CD8-positive, alpha-beta memory T cell (primary cell): Measurements from ENCODE around the gene NWD2. TPM values are rescaled to one million over a fixed set of nuclear protein-coding genes. Genes with fewer than 3 reads are reported as not detected.

Source experiments
- CTCF ChIA-PET: fragments of 350-600 bp; sonication (Branson Sonifier 250); formaldehyde crosslinking; loops from one replicate; lab custom pipeline; 2021; ENCODE audit warnings: antibody characterized with exemption; lab: Charles Lee
- POLR2A ChIA-PET: fragments of 350-600 bp; sonication (Branson Sonifier 250); formaldehyde crosslinking; loops from one replicate; lab custom pipeline; 2021; ENCODE audit warnings: antibody characterized with exemption; lab: Charles Lee
- DNase-seq, 5 donors: peaks; one replicate each; pipeline versions ENCODE4 v3.0.0 to v3.0.0-alpha.2; 2020 to 2022; ENCODE audit warnings: mixed read lengths in 1 of 5
- H3K27ac ChIP-seq: one replicate; pipeline ENCODE4 v1.7.0; 2013; ENCODE audit warnings: low read depth, mild to moderate bottlenecking, low read length, moderate library complexity
- H3K27me3 ChIP-seq: 2 replicates; pipeline ENCODE4 v1.7.0; 2013; ENCODE audit warnings: low read length, mild to moderate bottlenecking; ENCODE audit not compliant: insufficient read depth, poor library complexity, severe bottlenecking
- H3K36me3 ChIP-seq: 2 replicates; pipeline ENCODE4 v1.7.0; 2013; ENCODE audit warnings: mild to moderate bottlenecking, low read length, moderate library complexity; ENCODE audit not compliant: insufficient read depth
- H3K4me1 ChIP-seq: 2 replicates; pipeline ENCODE4 v1.7.0; 2013; ENCODE audit warnings: mild to moderate bottlenecking, low read length, moderate library complexity; ENCODE audit not compliant: insufficient read depth
- H3K4me3 ChIP-seq: 2 replicates; pipeline ENCODE4 v1.7.0; 2013; ENCODE audit warnings: mild to moderate bottlenecking, low read length
- H3K9me3 ChIP-seq: 2 replicates; pipeline ENCODE4 v1.7.0; 2013; ENCODE audit warnings: mild to moderate bottlenecking, low read length
- H3K27ac Mint-ChIP-seq, 8 donors: one replicate each; pipeline ENCODE4 v1.8.0; 2020 to 2021; ENCODE audit warnings: mixed read lengths in 8 of 8, mild to moderate bottlenecking in 6 of 8, inconsistent platforms in 3 of 8, moderate library complexity in 3 of 8
- H3K27me3 Mint-ChIP-seq, 2 donors: one replicate each; pipeline ENCODE4 v1.8.0; 2020 to 2021; ENCODE audit warnings: mixed read lengths in 2 of 2, mild to moderate bottlenecking in 1 of 2, moderate library complexity in 1 of 2
- H3K36me3 Mint-ChIP-seq, 3 donors: one replicate each; pipeline ENCODE4 v1.8.0; 2020 to 2021; ENCODE audit warnings: mixed read lengths in 3 of 3, inconsistent platforms in 1 of 3, mild to moderate bottlenecking in 1 of 3
- H3K4me1 Mint-ChIP-seq, 3 donors: one replicate each; pipeline ENCODE4 v1.8.0; 2020 to 2021; ENCODE audit warnings: mixed read lengths in 3 of 3, inconsistent platforms in 1 of 3, mild to moderate bottlenecking in 1 of 3
- H3K4me3 Mint-ChIP-seq, 7 donors: one replicate each; pipeline ENCODE4 v1.8.0; 2020 to 2021; ENCODE audit warnings: mixed read lengths in 7 of 7, mild to moderate bottlenecking in 6 of 7, moderate library complexity in 4 of 7, inconsistent platforms in 2 of 7
- H3K9me3 Mint-ChIP-seq, 5 donors: one replicate each; pipeline ENCODE4 v1.8.0; 2020 to 2022; ENCODE audit warnings: mixed read lengths in 5 of 5, mild to moderate bottlenecking in 3 of 5, moderate library complexity in 2 of 5, inconsistent platforms in 1 of 5
- polyA plus RNA-seq: library from polyadenylated mRNA; unstranded; fragments of 300-500 nt; fragmentation: Illumina TruSeq; gene quantifications from one replicate; pipeline ENCODE4 v1.2.3, GENCODE V29; 2021
- total RNA-seq, 2 experiments: library from RNA; stranded (reverse); gene quantifications; one replicate each; pipeline ENCODE4 v1.2.3, GENCODE V29; 2021

Gene NWD2
- total and polyA plus RNA-seq, 3 experiments from 2014 or later = not detected

- POLR2A ChIA-PET = no interaction called here
- Mint-ChIP-seq H3K27me3 (peaks cover 12 to 37% of the 10 kb centered on the region in 2 donors), H3K4me1 (no peaks in the 10 kb centered on the region), H3K36me3 (no peaks in the 10 kb centered on the region), H3K9me3 (peaks cover 0 to 6% (median 0%) of the 10 kb centered on the region in 5 donors), H3K4me3 (no peak overlapping the region), H3K27ac (no peak overlapping the region)
- H3K27ac ChIP-seq = no peak overlapping the region
- no peak overlapping the region for H3K4me3 ChIP-seq
- DNase-seq = no peak
- no peaks in the 10 kb centered on the region for H3K36me3 ChIP-seq
- H3K4me1 ChIP-seq = no peaks in the 10 kb centered on the region
- CTCF ChIA-PET = no interaction called here
- no peaks in the 10 kb centered on the region for H3K9me3 ChIP-seq
- H3K27me3 ChIP-seq = no peaks in the 10 kb centered on the region
Measured at GRCh38 chr4:37461801-37462200, 217.3 kb downstream of the NWD2 start.

- Mint-ChIP-seq H3K36me3 (no peaks in the 10 kb centered on the region), H3K4me1 (no peaks in the 10 kb centered on the region), H3K27me3 (peaks cover 12 to 29% of the 10 kb centered on the region in 2 donors), H3K9me3 (peaks cover 0 to 6% (median 0%) of the 10 kb centered on the region in 5 donors), H3K4me3 (no peak overlapping the region), H3K27ac (no peak overlapping the region)
- H3K27ac ChIP-seq = no peak overlapping the region
- no peaks in the 10 kb centered on the region for H3K4me1 ChIP-seq
- H3K4me3 ChIP-seq = no peak overlapping the region
- no peaks in the 10 kb centered on the region for H3K36me3 ChIP-seq
- no peak for DNase-seq
- ChIA-PET POLR2A (no interaction called here), CTCF (no interaction called here)
- no peaks in the 10 kb centered on the region for H3K9me3 ChIP-seq
- H3K27me3 ChIP-seq = no peaks in the 10 kb centered on the region
Measured at GRCh38 chr4:37463033-37463856, 218.7 kb downstream of the NWD2 start.

- H3K27me3 ChIP-seq = no peaks in the 10 kb centered on the region
- Mint-ChIP-seq H3K27me3 (peaks cover 8 to 21% of the 10 kb centered on the region in 2 donors), H3K27ac (no peak overlapping the region), H3K4me1 (no peaks in the 10 kb centered on the region), H3K4me3 (no peak overlapping the region), H3K9me3 (no peaks in the 10 kb centered on the region), H3K36me3 (no peaks in the 10 kb centered on the region)
- no peaks in the 10 kb centered on the region for H3K4me1 ChIP-seq
- no peaks in the 10 kb centered on the region for H3K9me3 ChIP-seq
- no peak overlapping the region for H3K27ac ChIP-seq
- no peaks in the 10 kb centered on the region for H3K36me3 ChIP-seq
- DNase-seq = no peak
- no peak overlapping the region for H3K4me3 ChIP-seq
- ChIA-PET POLR2A (no interaction called here), CTCF (interaction anchor here (1.0 kb wide), 1 partner anchor 11 kb away, joined by 4 read pairs; a partner anchor contains a TSS)
Measured at GRCh38 chr4:37464373-37465128, 220.0 kb downstream of the NWD2 start.

GRCh38 chr4:37465296-37465695, 220.8 kb downstream of the NWD2 start:
- Histone ChIP-seq H3K9me3 (no peaks in the 10 kb centered on the region), H3K27me3 (no peaks in the 10 kb centered on the region), H3K36me3 (no peaks in the 10 kb centered on the region), H3K4me3 (no peak overlapping the region), H3K27ac (no peak overlapping the region), H3K4me1 (no peaks in the 10 kb centered on the region)
- CTCF ChIA-PET = interaction anchor here (1.0 kb wide), 1 partner anchor 12 kb away, joined by 4 read pairs; a partner anchor contains a TSS
- Mint-ChIP-seq H3K4me3 (no peak overlapping the region), H3K27me3 (peaks cover 8 to 19% of the 10 kb centered on the region in 2 donors), H3K36me3 (no peaks in the 10 kb centered on the region), H3K27ac (no peak overlapping the region), H3K9me3 (no peaks in the 10 kb centered on the region), H3K4me1 (no peaks in the 10 kb centered on the region)
- DNase-seq = no peak
- POLR2A ChIA-PET = no interaction called here

- no peak for DNase-seq
- no peaks in the 10 kb centered on the region for H3K9me3 ChIP-seq
- H3K4me1 Mint-ChIP-seq = no peaks in the 10 kb centered on the region
- no peak overlapping the region for H3K27ac Mint-ChIP-seq
- CTCF ChIA-PET = interaction anchor here (1.0 kb wide), 1 partner anchor 12 kb away, joined by 4 read pairs; a partner anchor contains a TSS
- H3K36me3 Mint-ChIP-seq = no peaks in the 10 kb centered on the region
- H3K4me3 ChIP-seq = no peak overlapping the region
- no peak overlapping the region for H3K27ac ChIP-seq
- H3K36me3 ChIP-seq = no peaks in the 10 kb centered on the region
- H3K27me3 Mint-ChIP-seq = peaks cover 5 to 23% of the 10 kb centered on the region in 2 donors
- no peaks in the 10 kb centered on the region for H3K27me3 ChIP-seq
- POLR2A ChIA-PET = no interaction called here
- no peak overlapping the region for H3K4me3 Mint-ChIP-seq
- H3K4me1 ChIP-seq = no peaks in the 10 kb centered on the region
- no peaks in the 10 kb centered on the region for H3K9me3 Mint-ChIP-seq
Measured at GRCh38 chr4:37465845-37466244, 221.3 kb downstream of the NWD2 start.

- ChIA-PET POLR2A (no interaction called here), CTCF (no interaction called here)
- no peaks in the 10 kb centered on the region for H3K4me1 Mint-ChIP-seq
- no peaks in the 10 kb centered on the region for H3K4me1 ChIP-seq
- no peaks in the 10 kb centered on the region for H3K36me3 Mint-ChIP-seq
- no peaks in the 10 kb centered on the region for H3K9me3 ChIP-seq
- no peak overlapping the region for H3K4me3 ChIP-seq
- H3K27ac ChIP-seq = no peak overlapping the region
- H3K36me3 ChIP-seq = no peaks in the 10 kb centered on the region
- no peak overlapping the region for H3K27ac Mint-ChIP-seq
- H3K4me3 Mint-ChIP-seq = no peak overlapping the region
- H3K9me3 Mint-ChIP-seq = no peaks in the 10 kb centered on the region
- H3K27me3 Mint-ChIP-seq = peaks cover 0 to 15% of the 10 kb centered on the region in 2 donors
- H3K27me3 ChIP-seq = no peaks in the 10 kb centered on the region
- DNase-seq = no peak
Measured at GRCh38 chr4:37467223-37467622, 222.7 kb downstream of the NWD2 start.

GRCh38 chr4:37467824-37468223, 223.3 kb downstream of the NWD2 start:
- no peaks in the 10 kb centered on the region for H3K9me3 ChIP-seq
- Mint-ChIP-seq H3K27ac (no peak overlapping the region), H3K4me1 (no peaks in the 10 kb centered on the region), H3K27me3 (peaks cover 2 to 16% of the 10 kb centered on the region in 2 donors), H3K36me3 (no peaks in the 10 kb centered on the region), H3K9me3 (no peaks in the 10 kb centered on the region), H3K4me3 (no peak overlapping the region)
- H3K4me3 ChIP-seq = no peak overlapping the region
- DNase-seq = no peak
- H3K36me3 ChIP-seq = no peaks in the 10 kb centered on the region
- H3K27me3 ChIP-seq = no peaks in the 10 kb centered on the region
- no peaks in the 10 kb centered on the region for H3K4me1 ChIP-seq
- POLR2A ChIA-PET = no interaction called here
- CTCF ChIA-PET = no interaction called here
- H3K27ac ChIP-seq = no peak overlapping the region

GRCh38 chr4:37469286-37469685, 224.7 kb downstream of the NWD2 start:
- Histone ChIP-seq H3K4me3 (no peak overlapping the region), H3K9me3 (no peaks in the 10 kb centered on the region), H3K27ac (no peak overlapping the region), H3K4me1 (no peaks in the 10 kb centered on the region), H3K36me3 (no peaks in the 10 kb centered on the region), H3K27me3 (no peaks in the 10 kb centered on the region)
- Mint-ChIP-seq H3K27ac (no peak overlapping the region), H3K9me3 (no peaks in the 10 kb centered on the region), H3K27me3 (peaks cover 2 to 22% of the 10 kb centered on the region in 2 donors), H3K4me1 (no peaks in the 10 kb centered on the region), H3K4me3 (no peak overlapping the region), H3K36me3 (no peaks in the 10 kb centered on the region)
- POLR2A ChIA-PET = no interaction called here
- no peak for DNase-seq
- CTCF ChIA-PET = no interaction called here
